ENCODE results near the gene PCGF3.
"Not testable (repeated sequence)": the region's sequence is repeated elsewhere in the genome, so short reads cannot be mapped to it uniquely, and the experiment has no call there.

The PCGF3 gene

GRCh38 chr4:683982-684622 is 21.5 kb upstream of the PCGF3 start:
- DNase-seq: peak; percentile 81

- DNase-seq: no peak
Measured at GRCh38 chr4:684623-685327, 20.9 kb upstream of the PCGF3 start.

- no peak for DNase-seq
Measured at GRCh38 chr4:685679-686412, 19.8 kb upstream of the PCGF3 start.

GRCh38 chr4:686413-687040 is 19.1 kb upstream of the PCGF3 start:
- DNase-seq: no peak

- DNase-seq: no peak
Measured at GRCh38 chr4:687048-687970, 18.3 kb upstream of the PCGF3 start.

- DNase-seq: no peak
Measured at GRCh38 chr4:687971-688853, 17.4 kb upstream of the PCGF3 start.

- no peak for DNase-seq
Measured at GRCh38 chr4:688854-689681, 16.6 kb upstream of the PCGF3 start, which contains the start of gene SLC49A3. SLC49A3 (minus strand) TSS chr4:689151; CDS start chr4:689127, 24 bp downstream.

- DNase-seq: no peak
Measured at GRCh38 chr4:689723-690122, 15.9 kb upstream of the PCGF3 start.

GRCh38 chr4:692771-693554 is 12.7 kb upstream of the PCGF3 start:
- no peak for DNase-seq

GRCh38 chr4:694341-694940 is 11.2 kb upstream of the PCGF3 start:
- DNase-seq: not testable (repeated sequence)

GRCh38 chr4:699816-700580 is 5.6 kb upstream of the PCGF3 start:
- no peak for DNase-seq

- DNase-seq: peak; percentile 13
Measured at GRCh38 chr4:700587-701264, 4.9 kb upstream of the PCGF3 start.

- DNase-seq: no peak
Measured at GRCh38 chr4:702618-703048, 3.0 kb upstream of the PCGF3 start.

GRCh38 chr4:703336-704197 is 2.1 kb upstream of the PCGF3 start:
- DNase-seq: no peak

GRCh38 chr4:704198-704891 is 1.3 kb upstream of the PCGF3 start:
- DNase-seq: no peak

GRCh38 chr4:704971-705277 is 708 bp upstream of the PCGF3 start:
- no peak for DNase-seq
